Glutamatergic neuron (in vitro differentiated cells): ENCODE data around the gene ADSS1. TPM values are rescaled to one million over a fixed set of nuclear protein-coding genes. Genes with fewer than 3 reads are reported as not detected.

Source experiments
- DNase-seq: peaks from one replicate; pipeline ENCODE4 v3.0.0; 2022
- H3K27ac Mint-ChIP-seq: one replicate; pipeline ENCODE4 v1.8.0; 2020; ENCODE audit warnings: mild to moderate bottlenecking, mixed read lengths, inconsistent platforms; ENCODE audit not compliant: unreplicated experiment
- H3K27me3 Mint-ChIP-seq: one replicate; pipeline ENCODE4 v1.8.0; 2020; ENCODE audit warnings: mild to moderate bottlenecking, moderate library complexity, mixed read lengths, inconsistent platforms; ENCODE audit not compliant: unreplicated experiment
- H3K36me3 Mint-ChIP-seq: one replicate; pipeline ENCODE4 v1.8.0; 2020; ENCODE audit warnings: mild to moderate bottlenecking, mixed read lengths, inconsistent platforms; ENCODE audit not compliant: unreplicated experiment
- H3K4me1 Mint-ChIP-seq: one replicate; pipeline ENCODE4 v1.8.0; 2020; ENCODE audit warnings: mild to moderate bottlenecking, low read depth, mixed read lengths, inconsistent platforms; ENCODE audit not compliant: unreplicated experiment
- H3K4me3 Mint-ChIP-seq: one replicate; pipeline ENCODE4 v1.8.0; 2020; ENCODE audit warnings: mild to moderate bottlenecking, mixed read lengths, inconsistent platforms; ENCODE audit not compliant: unreplicated experiment
- H3K9me3 Mint-ChIP-seq: one replicate; pipeline ENCODE4 v1.8.0; 2020; ENCODE audit warnings: mild to moderate bottlenecking, moderate library complexity, mixed read lengths, inconsistent platforms; ENCODE audit not compliant: unreplicated experiment
- CTCF ChIP-seq: fragments of 200-600 bp; sonication (generic); IDR thresholded peaks from one replicate; pipeline ENCODE4 v1.5.0; 2021; ENCODE audit not compliant: partially characterized antibody, unreplicated experiment
- total RNA-seq: library from RNA; stranded (reverse); fragmentation: NEBNext Ultra II Directional; extraction: Animal tissue kit (Norgen Biotek cat#: 25700); gene quantifications from one replicate; pipeline ENCODE4 v1.2.1, GENCODE V29; 2021; ENCODE audit not compliant: unreplicated experiment

The ADSS1 gene
- total RNA-seq, 1 donor from 2014 or later = 45.1 TPM

GRCh38 chr14:104701383-104702076 is 22.5 kb upstream of the ADSS1 start:
- Mint-ChIP-seq H3K36me3 (no peaks in the 10 kb centered on the region), H3K27ac (no peak overlapping the region), H3K27me3 (peaks cover 5% of the 10 kb centered on the region), H3K4me3 (no peak overlapping the region), H3K9me3 (peaks cover 2% of the 10 kb centered on the region), H3K4me1 (no peaks in the 10 kb centered on the region)
- no peak for TF ChIP-seq CTCF
- no peak for DNase-seq

GRCh38 chr14:104702106-104702505 is 21.9 kb upstream of the ADSS1 start:
- H3K4me3 Mint-ChIP-seq = no peak overlapping the region

GRCh38 chr14:104702673-104703072 is 21.4 kb upstream of the ADSS1 start:
- Mint-ChIP-seq H3K27ac (no peak overlapping the region), H3K9me3 (peaks cover 2% of the 10 kb centered on the region), H3K36me3 (no peaks in the 10 kb centered on the region), H3K4me3 (no peak overlapping the region), H3K4me1 (no peaks in the 10 kb centered on the region), H3K27me3 (peaks cover 6% of the 10 kb centered on the region)
- TF ChIP-seq CTCF = no peak
- DNase-seq = no peak

More at GRCh38 chr14:104702106-104702505, 21.9 kb upstream of the ADSS1 start:
- no peak for TF ChIP-seq CTCF
- Mint-ChIP-seq H3K27ac (no peak overlapping the region), H3K4me1 (no peaks in the 10 kb centered on the region), H3K27me3 (peaks cover 5% of the 10 kb centered on the region), H3K36me3 (no peaks in the 10 kb centered on the region), H3K9me3 (peaks cover 2% of the 10 kb centered on the region)
- DNase-seq = no peak

GRCh38 chr14:104703269-104703668 is 20.8 kb upstream of the ADSS1 start:
- peaks cover 5% of the 10 kb centered on the region for H3K27me3 Mint-ChIP-seq
- no peak for DNase-seq
- no peaks in the 10 kb centered on the region for H3K4me1 Mint-ChIP-seq
- H3K27ac Mint-ChIP-seq = no peak overlapping the region
- TF ChIP-seq CTCF = no peak
- H3K9me3 Mint-ChIP-seq = peaks cover 2% of the 10 kb centered on the region
- no peaks in the 10 kb centered on the region for H3K36me3 Mint-ChIP-seq
- no peak overlapping the region for H3K4me3 Mint-ChIP-seq

- TF ChIP-seq CTCF = no peak
- no peak for DNase-seq
- H3K27me3 Mint-ChIP-seq = peaks cover 3% of the 10 kb centered on the region
- H3K4me1 Mint-ChIP-seq = no peaks in the 10 kb centered on the region
- H3K4me3 Mint-ChIP-seq = no peak overlapping the region
- H3K9me3 Mint-ChIP-seq = peaks cover 2% of the 10 kb centered on the region
- H3K27ac Mint-ChIP-seq = no peak overlapping the region
- no peaks in the 10 kb centered on the region for H3K36me3 Mint-ChIP-seq
Observed at GRCh38 chr14:104704252-104704651, 19.8 kb upstream of the ADSS1 start.
